K562 (cell line): ENCODE measurements around the gene USP11. TPM values are rescaled to one million over a fixed set of nuclear protein-coding genes. Genes with fewer than 3 reads are reported as not detected.

Source experiments
- ATF1 ChIP-seq, 2 experiments: fragments of 450-650 bp in 1 of 2; IDR thresholded peaks; 2 replicates each; pipeline ENCODE4 v1.6.1; 2016; ENCODE audit warnings: missing compliant biosample characterization in 1 of 2, missing genetic modification characterization in 1 of 2
- CREB1 ChIP-seq, 2 experiments: sonication (generic) in 1 of 2; formaldehyde crosslinking in 1 of 2; IDR thresholded peaks; 2 replicates each; pipeline versions ENCODE4 v1.6.1 to v1.8.0; 2012 to 2022; ENCODE audit warnings: inconsistent platforms in 1 of 2, mild to moderate bottlenecking in 1 of 2, missing genetic modification reagents in 1 of 2, moderate library complexity in 1 of 2
- CREM ChIP-seq: IDR thresholded peaks from 2 replicates; pipeline ENCODE4 v1.6.1; 2014; ENCODE audit warnings: antibody characterized with exemption, low read depth
- DPF2 ChIP-seq: fragments of 450-650 bp; IDR thresholded peaks from 2 replicates; pipeline ENCODE4 v1.6.1; 2016
- FOXM1 ChIP-seq, 2 experiments: fragments of 450-650 bp in 1 of 2; sonication (generic) in 1 of 2; formaldehyde crosslinking in 1 of 2; IDR thresholded peaks; 2 replicates each; pipeline versions ENCODE4 v1.6.1 to v1.9.0; 2017 to 2022; ENCODE audit warnings: low read depth in 2 of 2, mild to moderate bottlenecking in 2 of 2, missing genetic modification reagents in 1 of 2, moderate library complexity in 1 of 2
- GATAD2B ChIP-seq: fragments of 450-650 bp; IDR thresholded peaks from 2 replicates; pipeline ENCODE4 v1.6.1; 2017; ENCODE audit warnings: mild to moderate bottlenecking, borderline replicate concordance
- HBP1 ChIP-seq: fragments of 450-650 bp; formaldehyde crosslinking; IDR thresholded peaks from 2 replicates; pipeline ENCODE4 v1.4.0; 2022; ENCODE audit warnings: missing genetic modification characterization
- KDM5B ChIP-seq: fragments of 200-600 bp; sonication (generic); IDR thresholded peaks from 2 replicates; pipeline ENCODE4 v1.6.1; 2012; ENCODE audit warnings: low read depth, mild to moderate bottlenecking, moderate library complexity, low read length, control low read depth, inconsistent platforms; ENCODE audit not compliant: insufficient replicate concordance
- MAFF ChIP-seq: IDR thresholded peaks from 2 replicates; pipeline ENCODE4 v1.6.1; 2012; ENCODE audit warnings: low read length, improper control_type of control experiment
- MAZ ChIP-seq, 2 experiments: fragments of 450-650 bp in 1 of 2; sonication (generic) in 1 of 2; formaldehyde crosslinking; IDR thresholded peaks in 1 of 2; conservative IDR thresholded peaks in 1 of 2; 2 replicates each; pipeline versions ENCODE4 v1.4.0 to v1.5.0; 2020; ENCODE audit warnings: mild to moderate bottlenecking in 1 of 2, missing genetic modification reagents in 1 of 2
- MBD2 ChIP-seq: sonication (generic); IDR thresholded peaks from 2 replicates; pipeline ENCODE4 v1.6.1; 2016; ENCODE audit warnings: low read depth, borderline replicate concordance
- MEIS2 ChIP-seq: fragments of 450-650 bp; IDR thresholded peaks from 2 replicates; pipeline ENCODE4 v1.6.1; 2014; ENCODE audit warnings: mild to moderate bottlenecking; ENCODE audit not compliant: partially characterized antibody
- MLX ChIP-seq, 2 experiments: fragments of 450-650 bp in 1 of 2; sonication (generic) in 1 of 2; formaldehyde crosslinking; conservative IDR thresholded peaks; 2 replicates each; pipeline versions ENCODE4 v1.4.0 to v1.8.1; 2020 to 2022; ENCODE audit warnings: mild to moderate bottlenecking in 1 of 2, missing genetic modification reagents in 1 of 2
- NR2C1 ChIP-seq, 2 experiments: fragments of 450-650 bp; IDR thresholded peaks; 2 replicates each; pipeline ENCODE4 v1.6.1; 2017; ENCODE audit warnings: mild to moderate bottlenecking in 2 of 2, antibody characterized with exemption in 1 of 2, inconsistent platforms in 1 of 2, missing compliant biosample characterization in 1 of 2, missing genetic modification characterization in 1 of 2
- POLR2B ChIP-seq: fragments of 450-650 bp; IDR thresholded peaks from 2 replicates; pipeline ENCODE4 v1.6.1; 2018; ENCODE audit warnings: low read depth; ENCODE audit not compliant: partially characterized antibody
- POLR2G ChIP-seq: fragments of 200-400 bp; formaldehyde crosslinking; IDR thresholded peaks from 2 replicates; pipeline ENCODE4 v1.6.1; 2017; ENCODE audit warnings: low read depth, mild to moderate bottlenecking, antibody characterized with exemption, low read length, moderate library complexity
- RAD21 ChIP-seq, 2 experiments: fragments of 250-450 bp in 1 of 2; fragments of 450-650 bp in 1 of 2; sonication (Bioruptor Pico) in 1 of 2; formaldehyde crosslinking in 1 of 2; IDR thresholded peaks in 1 of 2; conservative IDR thresholded peaks in 1 of 2; 2 replicates each; pipeline versions ENCODE4 v1.4.0 to v1.8.0; 2020 to 2022; ENCODE audit warnings: mild to moderate bottlenecking in 2 of 2, moderate library complexity in 1 of 2
- SIN3A ChIP-seq, 2 experiments: fragments of 150-350 bp in 1 of 2; IDR thresholded peaks; 2 replicates each; pipeline ENCODE4 v1.6.1; 2011 to 2016; ENCODE audit warnings: borderline replicate concordance in 2 of 2, low read depth in 2 of 2, low read length in 2 of 2, mild to moderate bottlenecking in 2 of 2, moderate library complexity in 2 of 2; ENCODE audit not compliant: control insufficient read depth in 1 of 2
- SUPT5H ChIP-seq: fragments of 450-650 bp; IDR thresholded peaks from 2 replicates; pipeline ENCODE4 v1.6.1; 2016
- THRB ChIP-seq: fragments of 450-650 bp; formaldehyde crosslinking; conservative IDR thresholded peaks from 2 replicates; pipeline ENCODE4 v1.4.0; 2022; ENCODE audit warnings: mild to moderate bottlenecking, missing genetic modification characterization
- ZNF143 ChIP-seq: sonication (generic); formaldehyde crosslinking; IDR thresholded peaks from 2 replicates; pipeline ENCODE4 v1.9.0; 2022; ENCODE audit warnings: mild to moderate bottlenecking, missing genetic modification reagents
- ZNF197 ChIP-seq: fragments of 200-800 bp; sonication (Bioruptor generic); IDR thresholded peaks from 2 replicates; pipeline ENCODE4 v1.6.1; 2016; ENCODE audit warnings: low read depth, missing genetic modification characterization, missing compliant biosample characterization
- polyA plus RNA-seq, 8 experiments: library from polyadenylated mRNA; depleted of rRNA in 4 of 8; stranded (reverse) in 5 of 8; unstranded in 3 of 8; fragments of >200 nt; fragmentation: Nextera tagmentation in 2 of 8; fragmentation: Illumina TruSeq in 1 of 8; extraction: Ambion mirVana in 2 of 8; extraction: Trizol in 1 of 8; gene quantifications; 2 replicates each; pipeline versions ENCODE4 v1.2.1 to v1.2.3, GENCODE V29; 2011 to 2014; ENCODE audit warnings: inconsistent platforms in 1 of 8, missing spikeins in 1 of 8
- total RNA-seq, 7 experiments: library from RNA; depleted of rRNA in 6 of 7; stranded (reverse); fragments of >200 nt in 6 of 7; fragmentation: Illumina TruSeq in 2 of 7; extraction: Trizol in 2 of 7; gene quantifications; 2 replicates each; pipeline versions ENCODE4 v1.2.1 to v1.2.3, GENCODE V29; 2011 to 2021; ENCODE audit warnings: low replicate concordance in 1 of 7

Gene USP11
- total and polyA plus RNA-seq, 9 of the 15 experiments (the other 6 are each of a cell fraction or from before 2014, with no cell fraction given) = 2.5 to 29.0 (median 11.7) TPM

- no peak for TF ChIP-seq NR2C1 (IDR thresholded peaks at IDR 0.05)
- TF ChIP-seq NR2C1 (tag; IDR thresholded peaks at IDR 0.05) = 0 out of 2 replicates have a peak, but pooled peaks have one; percentile 32
- peak; percentile 48; the same call in 1 of the 2 replicates for TF ChIP-seq DPF2
- peak; percentile 73 for TF ChIP-seq SUPT5H
- 0 out of 2 replicates have a peak, but pooled peaks have one; percentile 8 for TF ChIP-seq CREB1 (IDR thresholded peaks at IDR 0.05)
- no peak; the same call in 1 of the 2 replicates for TF ChIP-seq CREB1 (CRISPR knock-in tag; IDR thresholded peaks at IDR 0.05)
- TF ChIP-seq FOXM1 (IDR thresholded peaks at IDR 0.05; ENCODE audit: low read depth) = peak; percentile 62
- no peak for TF ChIP-seq FOXM1 (CRISPR knock-in tag; IDR thresholded peaks at IDR 0.05; ENCODE audit: low read depth)
- TF ChIP-seq GATAD2B = no peak
- peak in 1 of 2 experiments; percentile 45; a peak in 1 of 4 replicates for TF ChIP-seq SIN3A (IDR thresholded peaks at IDR 0.05; ENCODE audit: borderline replicate concordance in 2 of 2, control insufficient read depth in 1 of 2, low read depth in 2 of 2, low read length in 2 of 2)
- peak; percentile 94 for TF ChIP-seq MBD2
- no peak for TF ChIP-seq ZNF143 (CRISPR knock-in tag)
- TF ChIP-seq KDM5B = peak; percentile 62
- no peak for TF ChIP-seq ATF1 (CRISPR knock-in tag; IDR thresholded peaks at IDR 0.05)
- peak; percentile 84 for TF ChIP-seq ATF1 (tag; IDR thresholded peaks at IDR 0.05)
- peak; percentile 38; the same call in 1 of the 2 replicates for TF ChIP-seq HBP1 (CRISPR knock-in tag)
- TF ChIP-seq ZNF197 (CRISPR knock-in tag) = no peak
- peak; percentile 92 for TF ChIP-seq POLR2G
- TF ChIP-seq MAFF = peak; percentile 41; the same call in 1 of the 2 replicates
- peak; percentile 45; the same call in 1 of the 2 replicates for TF ChIP-seq CREM
- peak; percentile 83 for TF ChIP-seq THRB (CRISPR knock-in tag)
- peak; percentile 78 for TF ChIP-seq MEIS2
- TF ChIP-seq MLX (CRISPR knock-in tag; conservative IDR thresholded peaks at IDR 0.05) = no peak
- peak; percentile 27 to 69; a peak in 1 of 4 replicates for TF ChIP-seq MAZ (CRISPR knock-in tag; conservative IDR thresholded peaks at IDR 0.05 in 1 of 2, IDR thresholded peaks at IDR 0.05 in 1 of 2)
- no peak for TF ChIP-seq RAD21 (CRISPR knock-in tag; conservative IDR thresholded peaks at IDR 0.05 in 1 of 2, IDR thresholded peaks at IDR 0.05 in 1 of 2)
- peak; percentile 76 for TF ChIP-seq POLR2B
Measured at GRCh38 chrX:47218280-47218919, 14.4 kb upstream of the USP11 start, which contains the start of gene CDK16 (continued).
